ENCODE data around the gene CAMK2B.

CAMK2B gene

DNA sequence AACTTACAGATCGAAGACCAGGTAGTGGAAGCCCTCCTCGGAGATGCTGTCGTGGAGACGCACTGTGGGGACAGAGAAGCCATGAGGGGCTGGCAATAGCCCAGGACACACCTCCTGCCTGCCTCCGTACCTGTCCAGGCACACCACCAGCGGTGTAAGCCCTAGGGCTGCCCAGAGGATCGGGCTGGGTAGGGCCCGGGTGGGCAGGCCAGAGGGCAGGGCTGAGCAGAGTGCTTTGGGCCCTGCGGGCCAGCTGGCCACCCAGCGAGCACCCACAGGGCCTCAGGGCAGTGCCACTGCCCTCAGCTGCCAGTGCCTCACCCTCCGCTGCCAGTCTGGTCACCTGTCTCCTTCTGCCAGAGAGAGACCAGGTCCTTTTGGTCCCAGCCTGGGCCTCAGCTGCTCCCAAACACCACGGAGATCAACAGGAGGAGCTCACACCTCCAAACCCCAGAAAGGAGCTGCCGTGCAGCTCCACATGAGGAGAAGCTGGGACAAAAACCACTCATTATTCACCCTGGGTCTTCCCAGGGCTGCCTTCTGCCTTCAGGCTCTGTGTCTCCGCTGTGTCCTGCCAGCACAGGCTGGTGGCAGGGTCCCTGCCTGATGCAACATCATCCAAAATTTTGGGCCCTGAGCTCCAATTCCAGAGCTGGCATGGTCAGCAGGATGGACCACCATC lies 66.4 kb downstream of the CAMK2B start:
- Histone ChIP-seq H4K20me1 (ENCODE audit: insufficient read depth, low read length) (no peaks in the 10 kb centered on the region), H3K4me3 (ENCODE audit: low read length) (no peak overlapping the region), H3K27me3 (replicated peaks; ENCODE audit: insufficient read depth, low read length) (no peaks in the 10 kb centered on the region), H3K9me3 (replicated peaks; ENCODE audit: insufficient read depth, low read length) (no peaks in the 10 kb centered on the region), H3K27ac (ENCODE audit: low read length) (no peak overlapping the region), H3K79me2 (ENCODE audit: low read length) (no peaks in the 10 kb centered on the region), H3F3A (ENCODE audit: insufficient read depth, low read length) (peaks cover 7% of the 10 kb centered on the region; the same call in 1 of the 2 replicates), H3K4me2 (ENCODE audit: low read depth, low read length) (0 out of 2 replicates have a peak overlapping the region, but pooled peaks have one; percentile 67), H2AFZ (ENCODE audit: low read length) (no peak overlapping the region), H3K9me2 (replicated peaks; ENCODE audit: insufficient read depth, low read length) (no peaks in the 10 kb centered on the region), H3K9ac (ENCODE audit: low read length) (no peak overlapping the region), H3K36me3 (replicated peaks; ENCODE audit: insufficient read depth, low read length) (no peaks in the 10 kb centered on the region), H3K4me1 (ENCODE audit: low read length) (peaks cover 20% of the 10 kb centered on the region)
- TF ChIP-seq, protein P1, sequence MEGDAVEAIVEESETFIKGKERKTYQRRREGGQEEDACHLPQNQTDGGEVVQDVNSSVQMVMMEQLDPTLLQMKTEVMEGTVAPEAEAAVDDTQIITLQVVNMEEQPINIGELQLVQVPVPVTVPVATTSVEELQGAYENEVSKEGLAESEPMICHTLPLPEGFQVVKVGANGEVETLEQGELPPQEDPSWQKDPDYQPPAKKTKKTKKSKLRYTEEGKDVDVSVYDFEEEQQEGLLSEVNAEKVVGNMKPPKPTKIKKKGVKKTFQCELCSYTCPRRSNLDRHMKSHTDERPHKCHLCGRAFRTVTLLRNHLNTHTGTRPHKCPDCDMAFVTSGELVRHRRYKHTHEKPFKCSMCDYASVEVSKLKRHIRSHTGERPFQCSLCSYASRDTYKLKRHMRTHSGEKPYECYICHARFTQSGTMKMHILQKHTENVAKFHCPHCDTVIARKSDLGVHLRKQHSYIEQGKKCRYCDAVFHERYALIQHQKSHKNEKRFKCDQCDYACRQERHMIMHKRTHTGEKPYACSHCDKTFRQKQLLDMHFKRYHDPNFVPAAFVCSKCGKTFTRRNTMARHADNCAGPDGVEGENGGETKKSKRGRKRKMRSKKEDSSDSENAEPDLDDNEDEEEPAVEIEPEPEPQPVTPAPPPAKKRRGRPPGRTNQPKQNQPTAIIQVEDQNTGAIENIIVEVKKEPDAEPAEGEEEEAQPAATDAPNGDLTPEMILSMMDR (IDR thresholded peaks at IDR 0.05; ENCODE audit: low read length), result no peak
- TF ChIP-seq EZH2 (optimal IDR thresholded peaks at IDR 0.05; ENCODE audit: low read depth, low read length), result no peak
- no peak for DNase-seq

DNA sequence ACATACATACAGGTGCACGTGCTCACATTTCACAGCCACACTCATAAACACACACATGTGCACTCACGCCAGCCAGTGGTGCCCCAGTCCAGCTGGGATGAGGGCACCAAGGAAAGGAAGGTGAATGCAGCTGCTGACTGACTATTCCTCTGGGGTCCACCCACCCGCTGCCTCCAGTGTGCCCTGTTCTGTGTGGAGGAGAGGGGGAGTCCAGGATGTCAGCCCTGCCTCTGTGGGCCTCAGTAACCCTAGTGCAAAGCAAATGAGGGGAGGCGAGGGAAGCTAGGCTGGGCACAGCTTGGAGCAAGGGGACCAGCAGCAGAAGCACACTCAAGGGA lies 67.0 kb downstream of the CAMK2B start:
- Histone ChIP-seq H3K4me3 (ENCODE audit: low read length) (no peak overlapping the region), H2AFZ (ENCODE audit: low read length) (peak overlapping the region; percentile 89), H4K20me1 (ENCODE audit: insufficient read depth, low read length) (no peaks in the 10 kb centered on the region), H3K4me1 (ENCODE audit: low read length) (peaks cover 17% of the 10 kb centered on the region), H3K4me2 (ENCODE audit: low read depth, low read length) (peak overlapping the region; percentile 67), H3K79me2 (ENCODE audit: low read length) (no peaks in the 10 kb centered on the region), H3K9me2 (replicated peaks; ENCODE audit: insufficient read depth, low read length) (no peaks in the 10 kb centered on the region), H3K27ac (ENCODE audit: low read length) (peak overlapping the region; percentile 80; the same call in 1 of the 2 replicates), H3K9ac (ENCODE audit: low read length) (no peak overlapping the region; the same call in 1 of the 2 replicates), H3K27me3 (replicated peaks; ENCODE audit: insufficient read depth, low read length) (no peaks in the 10 kb centered on the region), H3F3A (ENCODE audit: insufficient read depth, low read length) (peaks cover 7% of the 10 kb centered on the region; the same call in 1 of the 2 replicates), H3K9me3 (replicated peaks; ENCODE audit: insufficient read depth, low read length) (no peaks in the 10 kb centered on the region), H3K36me3 (replicated peaks; ENCODE audit: insufficient read depth, low read length) (no peaks in the 10 kb centered on the region)
- TF ChIP-seq, protein P1 (IDR thresholded peaks at IDR 0.05; ENCODE audit: low read length), result no peak
- TF ChIP-seq EZH2 (optimal IDR thresholded peaks at IDR 0.05; ENCODE audit: low read depth, low read length), result no peak
- TF ChIP-seq EZH2phosphoT487 (IDR thresholded peaks at IDR 0.05; ENCODE audit: low read length), result no peak
- DNase-seq, result no peak

DNA sequence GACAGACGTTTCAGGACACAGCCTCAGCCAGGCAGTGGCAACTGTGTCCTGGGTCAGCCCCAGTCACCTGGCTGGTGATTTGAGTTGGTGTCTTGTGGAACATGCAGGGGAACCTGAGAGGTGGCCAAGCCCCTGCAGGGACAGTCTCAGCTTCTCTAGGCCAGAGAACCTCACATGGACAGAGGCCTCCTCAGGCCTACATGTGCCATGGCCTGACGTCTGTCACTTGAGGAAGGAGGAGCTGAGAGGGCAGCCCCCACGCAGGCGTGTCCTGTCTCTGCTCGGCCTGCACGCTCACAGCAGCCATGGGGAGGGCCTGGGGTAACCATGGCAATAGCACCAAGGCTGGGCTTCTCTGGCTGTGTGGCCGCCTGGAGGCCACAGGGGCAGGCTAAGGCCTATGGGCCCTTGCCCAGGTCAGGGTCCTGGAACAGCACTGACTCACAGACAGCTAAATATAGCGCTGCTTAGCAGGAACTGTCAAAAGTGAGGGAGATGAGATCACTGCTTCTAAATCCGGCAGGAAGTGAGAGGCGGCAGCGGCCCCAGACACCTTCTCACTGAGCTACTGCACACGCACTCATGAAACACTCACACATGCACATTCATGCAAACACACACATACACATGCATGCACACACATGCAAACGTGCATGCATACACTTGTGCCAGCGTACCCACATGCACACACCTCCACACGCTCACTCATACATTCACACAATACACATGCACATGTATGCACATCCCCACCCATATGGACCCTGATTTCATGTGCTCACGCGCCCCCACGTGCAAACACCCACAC lies 67.6 kb downstream of the CAMK2B start:
- Histone ChIP-seq H3K9me3 (replicated peaks; ENCODE audit: insufficient read depth, low read length) (no peaks in the 10 kb centered on the region), H4K20me1 (ENCODE audit: insufficient read depth, low read length) (no peaks in the 10 kb centered on the region), H3K36me3 (replicated peaks; ENCODE audit: insufficient read depth, low read length) (no peaks in the 10 kb centered on the region), H3F3A (ENCODE audit: insufficient read depth, low read length) (peaks cover 7% of the 10 kb centered on the region; the same call in 1 of the 2 replicates), H3K9me2 (replicated peaks; ENCODE audit: insufficient read depth, low read length) (no peaks in the 10 kb centered on the region), H3K9ac (ENCODE audit: low read length) (peak overlapping the region; percentile 64), H3K79me2 (ENCODE audit: low read length) (no peaks in the 10 kb centered on the region), H2AFZ (ENCODE audit: low read length) (peak overlapping the region; percentile 89), H3K4me1 (ENCODE audit: low read length) (peaks cover 17% of the 10 kb centered on the region), H3K4me3 (ENCODE audit: low read length) (no peak overlapping the region), H3K4me2 (ENCODE audit: low read depth, low read length) (peak overlapping the region; percentile 67), H3K27me3 (replicated peaks; ENCODE audit: insufficient read depth, low read length) (no peaks in the 10 kb centered on the region), H3K27ac (ENCODE audit: low read length) (peak overlapping the region; percentile 80)
- TF ChIP-seq EZH2 (optimal IDR thresholded peaks at IDR 0.05; ENCODE audit: low read depth, low read length) (no peak), EZH2phosphoT487 (IDR thresholded peaks at IDR 0.05; ENCODE audit: low read length) (no peak)
- TF ChIP-seq, protein P1 (IDR thresholded peaks at IDR 0.05; ENCODE audit: low read length), result peak; percentile 9; the same call in 1 of the 2 replicates
- DNase-seq, result peak; percentile 90

Measured in MM.1S (cell line).